ENCODE data around the gene SOD3. TPM values are rescaled to one million over a fixed set of nuclear protein-coding genes. Genes with fewer than 3 reads are reported as not detected.

Gene SOD3
- total RNA-seq, 1 experiment from 2014 or later, result 0.07 TPM

DNA sequence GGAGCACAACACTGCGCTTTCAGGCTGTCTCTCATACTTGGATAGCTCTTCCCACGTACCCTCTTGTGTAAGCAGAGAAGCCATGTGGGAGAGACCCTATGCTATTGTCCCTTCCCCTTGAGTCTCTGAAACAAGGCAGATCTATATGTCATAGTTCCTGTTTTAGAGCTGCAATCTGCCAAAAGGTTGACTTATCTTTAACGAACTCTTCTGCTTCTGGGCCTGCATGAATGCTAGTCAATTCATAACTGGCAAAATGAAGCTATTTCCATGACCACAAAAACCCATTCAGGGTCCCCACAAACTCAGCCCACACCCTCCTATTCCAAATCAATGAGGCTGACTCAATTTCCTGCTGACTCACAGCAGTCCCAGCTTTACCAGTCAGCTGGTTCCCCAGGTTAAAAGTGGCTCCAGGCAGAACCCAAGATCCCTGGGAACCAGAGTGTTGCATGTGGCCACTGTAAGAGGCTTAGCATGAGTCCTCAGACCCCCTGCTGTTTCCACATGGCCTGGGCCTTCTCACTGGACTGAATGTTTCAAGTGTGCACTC, 25.3 kb upstream of the SOD3 start:
- no peak overlapping the region for H3K4me3 ChIP-seq (ENCODE audit: insufficient read depth, low read depth, low read length)
- DNase-seq, result no peak
- H3K36me3 ChIP-seq (replicated peaks; ENCODE audit: control insufficient read depth, insufficient read depth, low read length), result no peaks in the 10 kb centered on the region
- H3K27me3 ChIP-seq (ENCODE audit: control insufficient read depth, insufficient read depth, low read length), result no peaks in the 10 kb centered on the region

DNA sequence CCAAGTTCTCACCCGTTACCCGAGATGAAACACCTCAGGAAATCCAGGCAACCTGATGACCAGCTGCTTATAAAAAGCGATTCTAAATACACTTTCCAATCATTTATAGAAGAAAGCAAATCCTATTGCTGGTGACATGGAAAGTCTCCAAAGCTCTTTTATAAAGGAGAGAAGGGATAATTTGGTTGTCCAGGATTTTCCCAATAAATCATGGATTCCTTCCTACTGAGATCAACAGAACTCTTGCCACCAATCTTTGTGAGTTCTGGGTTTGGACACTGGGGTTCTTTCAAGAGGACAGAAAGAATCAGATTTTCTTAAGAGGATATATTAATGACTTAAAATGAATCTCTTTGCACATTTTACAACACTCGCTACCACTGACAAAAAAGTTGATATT, 24.7 kb upstream of the SOD3 start:
- H3K4me3 ChIP-seq (ENCODE audit: insufficient read depth, low read depth, low read length), result no peak overlapping the region
- no peak for DNase-seq
- H3K36me3 ChIP-seq (replicated peaks; ENCODE audit: control insufficient read depth, insufficient read depth, low read length), result no peaks in the 10 kb centered on the region
- H3K27me3 ChIP-seq (ENCODE audit: control insufficient read depth, insufficient read depth, low read length), result no peaks in the 10 kb centered on the region

DNA sequence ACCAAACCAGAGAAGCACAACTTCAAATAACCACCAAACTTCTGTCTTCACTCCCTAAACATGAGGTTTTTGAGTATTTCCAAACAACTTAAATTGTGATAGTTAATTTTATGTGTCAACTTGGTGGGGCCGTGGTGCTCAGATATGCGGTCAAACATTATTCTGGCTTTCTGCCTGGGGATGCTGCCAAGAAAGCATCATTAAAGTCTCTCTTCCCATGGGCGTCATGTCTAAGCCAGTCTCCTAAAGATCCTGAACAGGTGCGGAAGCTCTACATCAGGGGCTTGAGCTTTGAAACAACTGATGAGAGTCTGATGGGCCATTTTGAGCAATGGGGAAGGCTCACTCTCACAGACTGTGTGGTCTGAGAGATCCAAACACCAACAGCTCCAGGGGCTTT, 24.1 kb upstream of the SOD3 start:
- DNase-seq, result no peak
- no peaks in the 10 kb centered on the region for H3K27me3 ChIP-seq (ENCODE audit: control insufficient read depth, insufficient read depth, low read length)
- H3K36me3 ChIP-seq (replicated peaks; ENCODE audit: control insufficient read depth, insufficient read depth, low read length), result no peaks in the 10 kb centered on the region
- no peak overlapping the region for H3K4me3 ChIP-seq (ENCODE audit: insufficient read depth, low read depth, low read length)

DNA sequence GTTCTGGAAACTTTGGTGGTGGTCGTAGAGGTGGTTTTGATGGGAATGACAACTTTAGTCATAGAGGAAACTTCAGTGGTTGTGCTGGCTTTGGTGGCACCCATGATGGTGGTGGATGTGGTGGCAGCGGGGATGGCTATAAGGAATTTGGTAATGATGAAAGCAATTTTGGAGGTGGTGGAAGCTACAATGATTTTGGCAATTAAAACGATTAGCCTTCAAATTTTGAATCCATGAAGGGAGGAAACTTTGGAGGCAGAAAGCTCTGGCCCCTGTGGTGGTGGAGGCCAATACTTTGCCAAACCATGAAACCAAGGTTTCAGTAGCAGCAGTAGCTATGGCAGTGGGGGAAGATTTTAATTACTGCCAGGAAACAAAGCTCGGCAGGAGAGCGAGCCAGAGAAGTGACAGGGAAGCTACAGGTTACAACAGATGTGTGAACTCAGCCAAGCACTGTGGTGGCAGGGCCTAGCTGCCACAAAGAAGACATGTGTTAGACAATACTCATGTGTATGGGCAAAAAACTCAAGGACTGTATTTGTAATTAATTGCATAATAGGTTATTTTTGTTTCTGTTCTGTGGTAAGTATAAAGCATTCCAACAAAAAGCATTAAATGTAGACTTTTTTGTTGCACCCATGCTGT, 23.2 kb upstream of the SOD3 start:
- no peak for DNase-seq
- H3K4me3 ChIP-seq (ENCODE audit: insufficient read depth, low read depth, low read length), result no peak overlapping the region
- H3K27me3 ChIP-seq (ENCODE audit: control insufficient read depth, insufficient read depth, low read length), result no peaks in the 10 kb centered on the region
- no peaks in the 10 kb centered on the region for H3K36me3 ChIP-seq (replicated peaks; ENCODE audit: control insufficient read depth, insufficient read depth, low read length)

DNA sequence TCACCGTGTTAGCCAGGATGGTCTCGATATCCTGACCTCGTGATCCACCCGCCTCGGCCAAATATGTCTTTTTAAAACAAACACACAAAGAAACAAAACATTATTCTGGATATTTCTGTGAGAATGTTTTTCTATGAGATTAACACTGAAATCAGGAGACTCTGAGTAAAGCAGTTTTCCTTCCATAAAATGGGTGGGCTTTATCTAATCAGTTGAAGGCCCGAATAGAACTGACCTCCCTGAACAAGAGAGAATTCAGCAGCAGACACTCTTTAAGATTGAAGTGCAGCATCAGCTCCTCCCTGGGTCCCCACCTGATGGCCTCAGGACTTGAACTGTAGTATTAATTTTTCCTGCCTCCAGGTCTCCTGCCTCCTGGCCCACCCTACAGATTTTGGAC, 22.4 kb upstream of the SOD3 start:
- Histone ChIP-seq H3K4me3 (ENCODE audit: insufficient read depth, low read depth, low read length) (no peak overlapping the region), H3K36me3 (replicated peaks; ENCODE audit: control insufficient read depth, insufficient read depth, low read length) (no peaks in the 10 kb centered on the region), H3K27me3 (ENCODE audit: control insufficient read depth, insufficient read depth, low read length) (no peaks in the 10 kb centered on the region)
- no peak for DNase-seq

DNA sequence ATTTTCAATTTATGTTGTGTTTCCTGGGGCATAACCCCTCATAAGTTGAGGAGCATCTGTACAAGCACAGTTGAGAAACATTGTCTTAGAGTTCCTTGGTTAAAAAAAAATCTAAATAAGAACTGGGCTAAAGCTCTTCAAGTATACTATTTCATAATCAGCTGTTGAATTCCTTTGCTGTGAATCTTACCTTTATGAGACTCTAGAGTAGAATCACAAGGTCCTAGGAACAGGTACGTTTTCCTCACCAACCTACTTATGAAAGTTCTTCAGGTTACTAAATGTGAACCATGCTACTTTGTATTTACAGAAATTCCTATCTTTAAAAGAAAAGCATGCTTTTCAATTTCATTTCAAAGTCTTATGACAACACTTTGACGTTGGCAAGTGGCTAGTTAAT, 20.9 kb upstream of the SOD3 start:
- Histone ChIP-seq H3K4me3 (ENCODE audit: insufficient read depth, low read depth, low read length) (no peak overlapping the region), H3K36me3 (replicated peaks; ENCODE audit: control insufficient read depth, insufficient read depth, low read length) (no peaks in the 10 kb centered on the region), H3K27me3 (ENCODE audit: control insufficient read depth, insufficient read depth, low read length) (no peaks in the 10 kb centered on the region)
- DNase-seq, result no peak

DNA sequence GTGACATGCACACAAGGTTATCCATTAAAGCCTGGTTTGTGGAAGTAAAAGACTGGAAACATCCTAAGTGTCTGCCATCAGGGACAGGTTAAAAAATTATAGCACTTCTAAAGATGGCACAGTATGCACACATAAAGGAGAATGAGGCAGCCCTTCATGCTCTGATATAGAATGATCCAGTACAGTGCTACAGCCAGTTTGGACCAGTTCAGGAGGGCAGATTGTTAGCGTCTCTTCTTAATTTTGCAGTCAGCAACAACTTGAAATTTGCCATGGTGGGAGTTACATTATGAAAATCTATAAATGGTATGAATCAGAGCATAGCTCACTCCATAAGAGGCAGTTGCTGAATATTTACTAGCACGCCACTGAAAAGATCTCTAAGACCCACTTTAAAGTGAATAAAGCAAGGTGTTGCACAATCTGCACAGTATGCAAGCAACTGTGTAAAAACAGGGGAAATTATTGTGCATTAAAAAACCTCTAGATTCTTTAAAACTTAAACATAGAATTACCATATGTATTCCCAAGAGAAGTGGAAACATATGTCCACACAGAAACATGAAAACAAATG, 20.3 kb upstream of the SOD3 start:
- H3K27me3 ChIP-seq (ENCODE audit: control insufficient read depth, insufficient read depth, low read length), result no peaks in the 10 kb centered on the region
- no peaks in the 10 kb centered on the region for H3K36me3 ChIP-seq (replicated peaks; ENCODE audit: control insufficient read depth, insufficient read depth, low read length)
- no peak for DNase-seq
- H3K4me3 ChIP-seq (ENCODE audit: insufficient read depth, low read depth, low read length), result no peak overlapping the region

DNA sequence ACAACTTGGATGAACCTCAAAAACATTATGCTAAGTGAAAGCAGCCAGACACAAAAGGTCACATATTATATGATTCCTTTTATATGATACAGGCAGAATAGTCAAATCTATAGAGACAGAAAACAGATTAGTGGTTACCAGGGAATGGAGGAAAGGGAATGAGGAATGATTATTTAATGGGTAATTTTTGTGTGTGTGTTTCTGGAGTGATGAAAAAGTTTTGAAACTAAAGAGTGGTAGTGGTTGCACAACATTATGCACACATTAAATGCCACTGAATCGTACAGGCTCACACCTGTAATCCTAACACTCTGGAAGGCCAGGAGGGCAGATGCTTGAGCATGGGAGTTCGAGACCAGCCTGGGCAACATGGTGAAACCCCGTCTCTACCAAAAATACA, 19.6 kb upstream of the SOD3 start:
- no peaks in the 10 kb centered on the region for H3K27me3 ChIP-seq (ENCODE audit: control insufficient read depth, insufficient read depth, low read length)

DNA sequence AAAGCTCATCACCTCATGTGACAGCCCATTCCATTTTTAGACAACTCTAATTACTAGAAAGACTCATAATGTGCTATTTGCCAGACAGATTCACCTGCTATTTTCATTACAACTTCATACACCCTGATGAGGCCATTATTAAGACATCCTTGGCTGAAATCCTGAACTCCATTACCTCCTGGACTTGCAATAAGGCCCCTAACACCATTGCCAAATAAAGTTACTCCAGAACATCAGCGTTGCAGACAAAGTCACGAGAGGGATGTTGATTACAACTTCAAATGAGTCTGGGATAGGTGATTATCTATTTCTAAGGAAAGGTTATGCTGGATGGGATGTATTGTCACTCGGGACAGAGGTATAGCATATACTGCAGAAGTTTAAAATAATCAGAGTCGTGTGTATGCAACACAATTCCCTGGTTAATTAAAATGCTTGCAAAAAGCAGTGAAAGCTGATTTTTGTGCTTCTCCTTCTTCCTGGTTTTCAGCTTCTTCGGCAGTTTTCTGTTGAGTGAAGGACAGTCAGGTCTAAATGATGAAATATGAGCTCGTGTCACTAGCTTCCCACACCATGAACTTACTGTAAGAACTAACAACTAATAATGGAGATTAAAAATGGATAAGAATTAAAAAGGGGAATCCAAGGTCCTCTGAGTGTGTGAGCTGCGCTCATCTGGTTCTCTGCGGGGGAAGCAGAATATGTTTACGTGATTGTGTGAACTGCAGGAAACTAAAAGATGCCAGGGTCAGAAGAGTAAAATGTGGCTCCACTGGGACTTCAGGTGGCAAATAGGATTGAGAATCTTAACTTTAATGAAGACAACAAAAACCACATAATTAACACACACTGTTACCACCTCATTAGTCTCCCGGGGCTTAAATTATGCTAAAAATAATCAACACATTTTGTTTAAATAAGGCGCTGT, 17.6 kb upstream of the SOD3 start:
- no peak for DNase-seq
- no peaks in the 10 kb centered on the region for H3K27me3 ChIP-seq (ENCODE audit: control insufficient read depth, insufficient read depth, low read length)
- no peaks in the 10 kb centered on the region for H3K36me3 ChIP-seq (replicated peaks; ENCODE audit: control insufficient read depth, insufficient read depth, low read length)
- H3K4me3 ChIP-seq (ENCODE audit: insufficient read depth, low read depth, low read length), result no peak overlapping the region

More for the DNA sequence above, 19.6 kb upstream of the SOD3 start:
- DNase-seq, result no peak
- no peak overlapping the region for H3K4me3 ChIP-seq (ENCODE audit: insufficient read depth, low read depth, low read length)
- no peaks in the 10 kb centered on the region for H3K36me3 ChIP-seq (replicated peaks; ENCODE audit: control insufficient read depth, insufficient read depth, low read length)

DNA sequence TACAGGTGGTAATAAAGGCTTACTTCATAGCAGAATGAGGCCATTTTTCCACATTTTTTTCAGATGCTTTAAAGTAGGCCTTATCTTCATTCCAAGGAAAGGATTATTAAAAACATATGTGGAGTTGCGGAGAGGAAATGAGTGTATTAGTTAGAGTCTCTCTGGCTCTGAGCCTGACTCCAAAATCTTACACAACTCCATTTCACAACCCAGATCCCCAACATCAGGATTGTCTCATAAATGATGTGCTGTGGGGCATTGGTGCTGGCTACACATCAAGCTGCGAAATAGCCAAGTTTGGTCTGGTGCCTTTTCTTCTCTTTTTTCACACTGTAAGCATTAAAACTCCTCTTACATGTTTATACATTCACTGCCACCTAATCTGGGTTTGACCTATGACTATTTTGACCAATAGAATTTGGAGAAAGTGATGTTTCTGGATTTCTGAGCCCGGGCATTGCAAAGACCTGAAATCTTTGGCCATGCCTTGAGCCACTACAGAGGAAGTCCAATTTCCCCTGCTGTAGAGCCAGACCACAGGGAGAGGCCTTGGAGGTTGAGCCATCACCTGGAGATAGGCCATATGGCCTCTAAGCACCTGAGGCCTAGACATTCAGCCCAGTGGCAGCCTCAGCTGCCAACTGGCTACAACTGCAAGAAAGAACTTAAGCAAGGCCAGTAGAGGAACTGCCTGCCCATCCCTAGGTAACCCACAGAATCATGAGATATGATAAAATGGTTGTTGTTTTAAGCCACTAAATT, 16.7 kb upstream of the SOD3 start:
- Histone ChIP-seq H3K27me3 (ENCODE audit: control insufficient read depth, insufficient read depth, low read length) (no peaks in the 10 kb centered on the region), H3K4me3 (ENCODE audit: insufficient read depth, low read depth, low read length) (no peak overlapping the region), H3K36me3 (replicated peaks; ENCODE audit: control insufficient read depth, insufficient read depth, low read length) (no peaks in the 10 kb centered on the region)
- DNase-seq, result no peak

DNA sequence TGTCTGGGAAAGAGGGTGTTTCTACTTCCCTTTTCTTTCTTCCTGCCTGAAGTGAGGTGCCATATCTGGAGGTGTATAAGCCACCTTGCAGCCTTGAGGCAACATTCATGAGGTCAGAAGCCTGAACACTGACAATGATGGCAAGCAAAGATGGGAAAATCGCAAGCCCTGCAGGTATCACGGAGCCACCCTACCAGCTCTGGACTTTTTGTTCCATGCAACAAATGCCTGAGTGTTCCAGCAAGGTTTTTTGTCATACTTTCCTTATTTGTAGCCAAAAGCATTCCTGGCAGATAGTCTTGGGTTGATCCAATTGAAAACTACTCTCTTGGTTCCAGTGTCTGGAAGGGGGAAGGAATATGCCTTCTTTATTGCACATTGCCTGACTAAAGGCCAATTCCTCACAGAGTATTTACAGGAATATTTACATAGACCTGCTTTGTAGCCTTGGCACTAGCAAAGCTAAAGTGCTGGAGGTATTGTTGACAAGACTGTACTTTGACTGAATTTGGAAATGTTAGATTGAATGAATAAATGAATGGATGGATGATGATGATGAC, 14.4 kb upstream of the SOD3 start:
- H3K4me3 ChIP-seq (ENCODE audit: insufficient read depth, low read depth, low read length), result no peak overlapping the region
- no peaks in the 10 kb centered on the region for H3K27me3 ChIP-seq (ENCODE audit: control insufficient read depth, insufficient read depth, low read length)
- no peak for DNase-seq
- no peaks in the 10 kb centered on the region for H3K36me3 ChIP-seq (replicated peaks; ENCODE audit: control insufficient read depth, insufficient read depth, low read length)

DNA sequence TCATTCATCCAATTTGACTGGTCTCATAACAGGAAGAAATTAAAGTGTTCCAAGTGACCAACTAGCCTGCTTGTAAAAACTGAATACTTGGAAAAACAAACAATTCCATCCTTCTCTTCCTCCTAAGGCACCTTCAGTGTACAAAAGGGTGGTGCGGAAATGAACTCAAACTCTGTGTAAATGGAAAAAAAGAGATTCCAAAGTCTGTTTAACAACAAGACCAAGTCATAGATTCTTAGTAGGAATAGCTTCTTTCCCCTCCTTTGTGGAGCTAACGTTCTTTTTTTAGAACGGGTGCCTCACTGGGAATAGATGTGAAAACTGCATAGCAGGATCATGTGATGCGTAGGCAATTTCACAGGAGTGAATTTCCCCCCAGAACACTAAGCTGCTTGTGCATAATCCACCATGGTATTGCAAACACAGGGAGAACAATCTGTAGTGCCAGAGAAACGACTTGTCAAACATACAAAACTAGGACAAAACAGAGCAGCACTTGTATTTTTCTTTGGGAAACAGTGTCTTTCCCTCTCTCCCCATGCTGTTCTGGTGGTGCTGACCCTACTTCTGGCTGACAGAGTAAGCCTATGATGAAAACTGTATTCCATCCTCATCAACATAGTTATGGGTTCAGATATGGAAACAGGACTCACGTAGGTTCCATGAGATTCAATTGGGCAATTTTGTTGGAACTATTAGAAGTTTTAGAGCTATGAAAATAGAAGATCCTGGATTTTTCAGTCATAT, 13.2 kb upstream of the SOD3 start:
- no peak for DNase-seq
- Histone ChIP-seq H3K36me3 (replicated peaks; ENCODE audit: control insufficient read depth, insufficient read depth, low read length) (no peaks in the 10 kb centered on the region), H3K27me3 (ENCODE audit: control insufficient read depth, insufficient read depth, low read length) (no peaks in the 10 kb centered on the region), H3K4me3 (ENCODE audit: insufficient read depth, low read depth, low read length) (no peak overlapping the region)

DNA sequence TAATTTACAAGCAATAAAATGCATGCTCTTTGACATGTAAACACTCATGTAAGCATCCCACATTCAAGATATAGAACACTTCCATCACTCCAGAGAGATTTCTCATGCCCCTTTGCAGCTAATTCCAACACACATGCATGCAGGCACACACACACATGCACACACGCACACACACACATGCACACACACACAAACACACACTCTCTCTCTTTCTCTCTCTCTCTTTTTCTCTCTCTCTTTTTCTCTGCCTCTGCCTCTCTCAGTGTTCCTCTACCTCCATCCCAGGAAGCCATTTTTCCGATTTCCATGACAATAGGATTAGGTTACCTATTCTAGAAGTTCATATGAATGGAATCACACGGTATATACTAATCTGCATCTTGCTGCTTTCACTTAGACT, 11.9 kb upstream of the SOD3 start:
- no peak for DNase-seq
- Histone ChIP-seq H3K27me3 (ENCODE audit: control insufficient read depth, insufficient read depth, low read length) (no peaks in the 10 kb centered on the region), H3K4me3 (ENCODE audit: insufficient read depth, low read depth, low read length) (no peak overlapping the region), H3K36me3 (replicated peaks; ENCODE audit: control insufficient read depth, insufficient read depth, low read length) (no peaks in the 10 kb centered on the region)

Measured in H7 (cell line).